CD4-positive, alpha-beta memory T cell (primary cell): Measurements from ENCODE around the gene BIRC2. TPM values are rescaled to one million over a fixed set of nuclear protein-coding genes. Genes with fewer than 3 reads are reported as not detected.

Source experiments
- CTCF ChIA-PET: fragments of 350-600 bp; sonication (Branson Sonifier 250); formaldehyde crosslinking; loops from one replicate; lab custom pipeline; 2021; ENCODE audit warnings: inconsistent platforms; ENCODE audit not compliant: partially characterized antibody; lab: Charles Lee
- POLR2A ChIA-PET: fragments of 350-600 bp; sonication (Branson Sonifier 250); formaldehyde crosslinking; loops from one replicate; lab custom pipeline; 2021; ENCODE audit not compliant: partially characterized antibody; lab: Charles Lee
- DNase-seq, 5 donors: peaks; one replicate each; pipeline versions ENCODE4 v3.0.0 to v3.0.0-alpha.2; 2020 to 2022; ENCODE audit warnings: mixed read lengths in 1 of 5
- H3K27ac ChIP-seq: one replicate; pipeline ENCODE4 v1.7.0; 2013; ENCODE audit warnings: low read depth, low read length
- H3K27me3 ChIP-seq: 2 replicates; pipeline ENCODE4 v1.7.0; 2013; ENCODE audit warnings: mild to moderate bottlenecking, low read length, moderate library complexity; ENCODE audit not compliant: insufficient read depth
- H3K36me3 ChIP-seq: 2 replicates; pipeline ENCODE4 v1.7.0; 2013; ENCODE audit warnings: mild to moderate bottlenecking, low read length, moderate library complexity; ENCODE audit not compliant: insufficient read depth
- H3K4me1 ChIP-seq: 2 replicates; pipeline ENCODE4 v1.7.0; 2013; ENCODE audit warnings: mild to moderate bottlenecking, low read length, moderate library complexity; ENCODE audit not compliant: insufficient read depth
- H3K4me3 ChIP-seq, 2 donors: one replicate each; pipeline ENCODE4 v1.7.0; 2013; ENCODE audit warnings: low read length in 2 of 2, mild to moderate bottlenecking in 1 of 2
- H3K9me3 ChIP-seq, 2 donors: one replicate each; pipeline ENCODE4 v1.7.0; 2013; ENCODE audit warnings: low read length in 2 of 2, control low read depth in 1 of 2; ENCODE audit not compliant: control insufficient read depth in 1 of 2
- H3K27ac Mint-ChIP-seq, 7 donors: one replicate each; pipeline ENCODE4 v1.8.0; 2020 to 2021; ENCODE audit warnings: mixed read lengths in 7 of 7, mild to moderate bottlenecking in 6 of 7, inconsistent platforms in 3 of 7, moderate library complexity in 3 of 7
- H3K27me3 Mint-ChIP-seq, 2 donors: one replicate each; pipeline ENCODE4 v1.8.0; 2020 to 2021; ENCODE audit warnings: mixed read lengths in 2 of 2
- H3K36me3 Mint-ChIP-seq, 2 donors: one replicate each; pipeline ENCODE4 v1.8.0; 2020 to 2021; ENCODE audit warnings: mixed read lengths in 2 of 2, inconsistent platforms in 1 of 2, mild to moderate bottlenecking in 1 of 2
- H3K4me1 Mint-ChIP-seq, 4 donors: one replicate each; pipeline ENCODE4 v1.8.0; 2020 to 2021; ENCODE audit warnings: mixed read lengths in 4 of 4, mild to moderate bottlenecking in 1 of 4
- H3K4me3 Mint-ChIP-seq, 8 donors: one replicate each; pipeline ENCODE4 v1.8.0; 2020 to 2021; ENCODE audit warnings: mixed read lengths in 8 of 8, mild to moderate bottlenecking in 7 of 8, moderate library complexity in 6 of 8, inconsistent platforms in 3 of 8
- H3K9me3 Mint-ChIP-seq, 8 donors: one replicate each; pipeline ENCODE4 v1.8.0; 2020 to 2021; ENCODE audit warnings: mixed read lengths in 8 of 8, mild to moderate bottlenecking in 5 of 8, inconsistent platforms in 3 of 8, moderate library complexity in 1 of 8
- intact Hi-C: fragments of 100-400 bp; cut with micrococcal nuclease; formaldehyde crosslinking; loops from one replicate; pipeline ENCODE4 v1.15.1; 2023
- polyA plus RNA-seq, 2 donors: library from polyadenylated mRNA; unstranded; fragments of 300-500 nt; fragmentation: Illumina TruSeq; gene quantifications; one replicate each; pipeline ENCODE4 v1.2.3, GENCODE V29; 2021
- total RNA-seq, 2 experiments: library from RNA; stranded (reverse); gene quantifications; one replicate each; pipeline ENCODE4 v1.2.3, GENCODE V29; 2021

The BIRC2 gene
- total and polyA plus RNA-seq, 4 experiments from 2014 or later = 28.8 to 61.2 (median 47.1) TPM

- peaks cover 1% of the 10 kb centered on the region for H3K4me1 ChIP-seq
- no peaks in the 10 kb centered on the region for H3K27me3 ChIP-seq
- H3K27ac Mint-ChIP-seq = peak overlapping the region in 3 of 7 donors; percentile 17 to 65 (median 31)
- no peak overlapping the region for H3K27ac ChIP-seq
- no peak overlapping the region for H3K4me3 ChIP-seq
- no peak overlapping the region for H3K4me3 Mint-ChIP-seq
- peaks cover 0 to 1% (median 0%) of the 10 kb centered on the region in 8 donors for H3K9me3 Mint-ChIP-seq
- intact Hi-C loops = no loop called here
- H3K27me3 Mint-ChIP-seq = no peaks in the 10 kb centered on the region
- no peaks in the 10 kb centered on the region for H3K9me3 ChIP-seq
- ChIA-PET POLR2A (interaction anchor here (1.0 kb wide), 1 partner anchor 10 kb away, joined by 4 read pairs; no protein-coding TSS in a partner anchor), CTCF (interaction anchor here (1.0 to 7.2 kb wide), 4 partner anchors 7 to 111 kb away, joined by 3 to 76 read pairs (median 4); no protein-coding TSS in a partner anchor)
- peaks cover 4% of the 10 kb centered on the region for H3K36me3 ChIP-seq
- peaks cover 8 to 17% (median 12%) of the 10 kb centered on the region in 4 donors for H3K4me1 Mint-ChIP-seq
- H3K36me3 Mint-ChIP-seq = peaks cover 48 to 57% of the 10 kb centered on the region in 2 donors
- no peak for DNase-seq
Measured at GRCh38 chr11:102385085-102386007, 38.3 kb downstream of the BIRC2 start.

GRCh38 chr11:102386136-102386734 is 39.2 kb downstream of the BIRC2 start:
- Mint-ChIP-seq H3K36me3 (peaks cover 42 to 56% of the 10 kb centered on the region in 2 donors), H3K9me3 (peaks cover 0 to 1% (median 0%) of the 10 kb centered on the region in 8 donors), H3K4me1 (peaks cover 13 to 22% (median 17%) of the 10 kb centered on the region in 4 donors), H3K4me3 (no peak overlapping the region), H3K27me3 (no peaks in the 10 kb centered on the region), H3K27ac (peak overlapping the region in 5 of 7 donors; percentile 13 to 69 (median 29))
- DNase-seq = no peak
- ChIA-PET POLR2A (interaction anchor here (1.0 kb wide), 1 partner anchor 11 kb away, joined by 4 read pairs; no protein-coding TSS in a partner anchor), CTCF (interaction anchor here (1.0 kb wide), 2 partner anchors 19 to 109 kb away, joined by 3 read pairs; no protein-coding TSS in a partner anchor)
- H3K9me3 ChIP-seq = no peaks in the 10 kb centered on the region
- no peak overlapping the region for H3K27ac ChIP-seq
- peaks cover 4% of the 10 kb centered on the region for H3K36me3 ChIP-seq
- H3K4me3 ChIP-seq = no peak overlapping the region
- H3K4me1 ChIP-seq = peaks cover 10% of the 10 kb centered on the region
- H3K27me3 ChIP-seq = no peaks in the 10 kb centered on the region
- intact Hi-C loops = no loop called here

- Histone ChIP-seq H3K4me3 (no peak overlapping the region), H3K27ac (no peak overlapping the region), H3K4me1 (peaks cover 10% of the 10 kb centered on the region), H3K36me3 (peaks cover 4% of the 10 kb centered on the region), H3K27me3 (no peaks in the 10 kb centered on the region), H3K9me3 (no peaks in the 10 kb centered on the region)
- H3K36me3 Mint-ChIP-seq = peaks cover 37 to 49% of the 10 kb centered on the region in 2 donors
- intact Hi-C loops = no loop called here
- ChIA-PET CTCF (interaction anchor here (1.0 kb wide), 2 partner anchors 20 to 109 kb away, joined by 3 read pairs; no protein-coding TSS in a partner anchor), POLR2A (interaction anchor here (0.5 kb wide), 1 partner anchor 10 kb away, joined by 3 read pairs; no protein-coding TSS in a partner anchor)
- H3K9me3 Mint-ChIP-seq = peaks cover 0 to 1% (median 0%) of the 10 kb centered on the region in 8 donors
- no peak overlapping the region for H3K4me3 Mint-ChIP-seq
- peaks cover 13 to 21% (median 17%) of the 10 kb centered on the region in 4 donors for H3K4me1 Mint-ChIP-seq
- no peaks in the 10 kb centered on the region for H3K27me3 Mint-ChIP-seq
- no peak for DNase-seq
- H3K27ac Mint-ChIP-seq = peak overlapping the region in 1 of 7 donors; percentile 47
Measured at GRCh38 chr11:102387043-102387781, 40.2 kb downstream of the BIRC2 start.

- CTCF ChIA-PET = interaction anchor here (0.6 to 7.5 kb wide), 22 partner anchors 8 to 277 kb away, joined by 4 to 99 read pairs (median 17); no protein-coding TSS in a partner anchor
- H3K4me3 ChIP-seq = no peak overlapping the region
- H3K27ac ChIP-seq = no peak overlapping the region
- Mint-ChIP-seq H3K27me3 (no peaks in the 10 kb centered on the region), H3K27ac (peak overlapping the region in 3 of 7 donors; percentile 31 to 51 (median 33)), H3K9me3 (peaks cover 0 to 1% (median 0%) of the 10 kb centered on the region in 8 donors), H3K36me3 (peaks cover 49 to 54% of the 10 kb centered on the region in 2 donors), H3K4me3 (no peak overlapping the region), H3K4me1 (peaks cover 18 to 40% (median 25%) of the 10 kb centered on the region in 4 donors)
- H3K36me3 ChIP-seq = peaks cover 8% of the 10 kb centered on the region
- H3K4me1 ChIP-seq = peaks cover 10% of the 10 kb centered on the region
- no peaks in the 10 kb centered on the region for H3K9me3 ChIP-seq
- POLR2A ChIA-PET = interaction anchor here (1.5 to 2.8 kb wide), 3 partner anchors 10 to 63 kb away, joined by 3 to 17 read pairs (median 4); no protein-coding TSS in a partner anchor
- no peak for DNase-seq
- no peaks in the 10 kb centered on the region for H3K27me3 ChIP-seq
- intact Hi-C loops = no loop called here
Measured at GRCh38 chr11:102389253-102389652, 42.2 kb downstream of the BIRC2 start.

- POLR2A ChIA-PET = interaction anchor here (1.0 to 2.8 kb wide), 17 partner anchors 10 to 122 kb away, joined by 3 to 17 read pairs (median 4); partner anchors contain the start of gene TMEM123
- no peak overlapping the region for H3K4me3 ChIP-seq
- H3K9me3 ChIP-seq = no peaks in the 10 kb centered on the region
- H3K27me3 ChIP-seq = no peaks in the 10 kb centered on the region
- Mint-ChIP-seq H3K9me3 (peaks cover 0 to 1% (median 0%) of the 10 kb centered on the region in 8 donors), H3K4me3 (no peak overlapping the region), H3K4me1 (peaks cover 17 to 40% (median 21%) of the 10 kb centered on the region in 4 donors), H3K36me3 (peaks cover 45 to 52% of the 10 kb centered on the region in 2 donors), H3K27ac (peak overlapping the region in 6 of 7 donors; percentile 15 to 83 (median 65)), H3K27me3 (no peaks in the 10 kb centered on the region)
- peak; percentile 44 to 56 (median 53) for DNase-seq
- intact Hi-C loops = loop anchor here (1.0 to 2.0 kb wide), 4 partner anchors 24 to 104 kb away; no protein-coding TSS in a partner anchor
- peaks cover 12% of the 10 kb centered on the region for H3K36me3 ChIP-seq
- peaks cover 11% of the 10 kb centered on the region for H3K4me1 ChIP-seq
- CTCF ChIA-PET = interaction anchor here (0.6 to 7.5 kb wide), 53 partner anchors 9 to 276 kb away, joined by 3 to 99 read pairs (median 6); no protein-coding TSS in a partner anchor
- no peak overlapping the region for H3K27ac ChIP-seq
Measured at GRCh38 chr11:102390667-102391465, 43.9 kb downstream of the BIRC2 start.
